ENCODE measurements around the gene ARHGEF17. TPM values are rescaled to one million over a fixed set of nuclear protein-coding genes. Genes with fewer than 3 reads are reported as not detected.
A peak's percentile ranks its signal among the peaks of the same experiment; 100 is the strongest.

The ARHGEF17 gene
- total RNA-seq, 2 experiments from 2014 or later, result 0.18 TPM; not detected in 1

GRCh38 chr11:73327812-73328364, 19.8 kb downstream of the ARHGEF17 start:
- Mint-ChIP-seq H3K27ac (no peak overlapping the region), H3K27me3 (ENCODE audit: low read depth) (peaks cover 3% of the 10 kb centered on the region), H3K9me3 (ENCODE audit: insufficient read depth) (no peaks in the 10 kb centered on the region), H3K36me3 (ENCODE audit: low read depth) (no peaks in the 10 kb centered on the region), H3K4me3 (no peak overlapping the region), H3K4me1 (ENCODE audit: low read depth) (peaks cover 13% of the 10 kb centered on the region)
- ChIA-PET CTCF (interaction anchor here (0.6 to 3.1 kb wide), 7 partner anchors 8 to 298 kb away, joined by 3 to 23 read pairs (median 3); no protein-coding TSS in a partner anchor), POLR2A (no interaction called here)
- DNase-seq (no peak), ATAC-seq (no peak)

GRCh38 chr11:73330569-73331093, 22.6 kb downstream of the ARHGEF17 start:
- ChIA-PET POLR2A (interaction anchor here (0.7 kb wide), 1 partner anchor 99 kb away, joined by 3 read pairs; no protein-coding TSS in a partner anchor), CTCF (interaction anchor here (1.2 to 1.5 kb wide), 2 partner anchors 24 to 35 kb away, joined by 4 to 5 read pairs; no protein-coding TSS in a partner anchor)
- DNase-seq (no peak), ATAC-seq (no peak)
- Mint-ChIP-seq H3K4me1 (ENCODE audit: low read depth) (peaks cover 11% of the 10 kb centered on the region), H3K27ac (no peak overlapping the region), H3K27me3 (ENCODE audit: low read depth) (peaks cover 3% of the 10 kb centered on the region), H3K4me3 (no peak overlapping the region), H3K36me3 (ENCODE audit: low read depth) (no peaks in the 10 kb centered on the region), H3K9me3 (ENCODE audit: insufficient read depth) (no peaks in the 10 kb centered on the region)

- Mint-ChIP-seq H3K27ac (no peak overlapping the region), H3K4me3 (no peak overlapping the region), H3K9me3 (ENCODE audit: insufficient read depth) (no peaks in the 10 kb centered on the region), H3K4me1 (ENCODE audit: low read depth) (peaks cover 16% of the 10 kb centered on the region), H3K36me3 (ENCODE audit: low read depth) (no peaks in the 10 kb centered on the region), H3K27me3 (ENCODE audit: low read depth) (peaks cover 3% of the 10 kb centered on the region)
- CTCF ChIA-PET, result interaction anchor here (1.2 to 1.5 kb wide), 2 partner anchors 25 to 36 kb away, joined by 4 to 5 read pairs; no protein-coding TSS in a partner anchor
- DNase-seq, result no peak
- ATAC-seq, result no peak
- POLR2A ChIA-PET, result interaction anchor here (0.6 to 0.7 kb wide), 2 partner anchors 92 to 98 kb away, joined by 3 read pairs; no protein-coding TSS in a partner anchor
These were observed 23.3 kb downstream of the ARHGEF17 start for GRCh38 chr11:73331138-73331916.

GRCh38 chr11:73333173-73333572, 25.1 kb downstream of the ARHGEF17 start:
- no peak for ATAC-seq
- H3K4me1 Mint-ChIP-seq (ENCODE audit: low read depth), result peaks cover 11% of the 10 kb centered on the region
- ChIA-PET CTCF (interaction anchor here (1.8 to 4.6 kb wide), 3 partner anchors 16 to 44 kb away, joined by 6 to 93 read pairs (median 31); partner anchors contain the start of gene ARHGEF17), POLR2A (no interaction called here)
- H3K36me3 Mint-ChIP-seq (ENCODE audit: low read depth), result no peaks in the 10 kb centered on the region
- peaks cover 3% of the 10 kb centered on the region for H3K27me3 Mint-ChIP-seq (ENCODE audit: low read depth)
- no peak overlapping the region for H3K27ac Mint-ChIP-seq
- H3K4me3 Mint-ChIP-seq, result no peak overlapping the region
- no peaks in the 10 kb centered on the region for H3K9me3 Mint-ChIP-seq (ENCODE audit: insufficient read depth)
- no peak for DNase-seq

- CTCF ChIA-PET, result interaction anchor here (1.8 to 4.6 kb wide), 5 partner anchors 16 to 45 kb away, joined by 6 to 93 read pairs (median 28); partner anchors contain the start of gene ARHGEF17
- Mint-ChIP-seq H3K36me3 (ENCODE audit: low read depth) (no peaks in the 10 kb centered on the region), H3K9me3 (ENCODE audit: insufficient read depth) (no peaks in the 10 kb centered on the region), H3K4me3 (no peak overlapping the region), H3K27ac (no peak overlapping the region), H3K4me1 (ENCODE audit: low read depth) (peaks cover 11% of the 10 kb centered on the region), H3K27me3 (ENCODE audit: low read depth) (peaks cover 2% of the 10 kb centered on the region)
- ATAC-seq (no peak), DNase-seq (no peak)
- POLR2A ChIA-PET, result no interaction called here
These were observed 25.7 kb downstream of the ARHGEF17 start for GRCh38 chr11:73333640-73334383.

GRCh38 chr11:73334384-73335203, 26.5 kb downstream of the ARHGEF17 start:
- Mint-ChIP-seq H3K27me3 (ENCODE audit: low read depth) (peaks cover 2% of the 10 kb centered on the region), H3K4me3 (no peak overlapping the region), H3K27ac (no peak overlapping the region), H3K9me3 (ENCODE audit: insufficient read depth) (no peaks in the 10 kb centered on the region), H3K36me3 (ENCODE audit: low read depth) (no peaks in the 10 kb centered on the region), H3K4me1 (ENCODE audit: low read depth) (peaks cover 11% of the 10 kb centered on the region)
- DNase-seq (no peak), ATAC-seq (no peak)
- CTCF ChIA-PET, result interaction anchor here (0.7 to 4.6 kb wide), 21 partner anchors 7 to 150 kb away, joined by 3 to 93 read pairs (median 7); partner anchors contain the start of gene ARHGEF17
- POLR2A ChIA-PET, result no interaction called here

- peaks cover under 1% of the 10 kb centered on the region for H3K27me3 Mint-ChIP-seq (ENCODE audit: low read depth)
These were observed 27.3 kb downstream of the ARHGEF17 start for GRCh38 chr11:73335204-73335923.

GRCh38 chr11:73337846-73338245, 29.8 kb downstream of the ARHGEF17 start:
- H3K27ac Mint-ChIP-seq, result no peak overlapping the region
- ChIA-PET CTCF (interaction anchor here (0.9 to 4.6 kb wide), 8 partner anchors 13 to 324 kb away, joined by 3 to 93 read pairs (median 22); partner anchors contain the start of gene ARHGEF17), POLR2A (interaction anchor here (0.7 kb wide), 1 partner anchor 19 kb away, joined by 4 read pairs; no protein-coding TSS in a partner anchor)
- H3K27me3 Mint-ChIP-seq (ENCODE audit: low read depth), result no peaks in the 10 kb centered on the region
- no peak overlapping the region for H3K4me3 Mint-ChIP-seq
- no peak for ATAC-seq
- H3K36me3 Mint-ChIP-seq (ENCODE audit: low read depth), result no peaks in the 10 kb centered on the region
- peaks cover 11% of the 10 kb centered on the region for H3K4me1 Mint-ChIP-seq (ENCODE audit: low read depth)
- no peaks in the 10 kb centered on the region for H3K9me3 Mint-ChIP-seq (ENCODE audit: insufficient read depth)
- no peak for DNase-seq

More at GRCh38 chr11:73335204-73335923, 27.3 kb downstream of the ARHGEF17 start:
- peak; percentile 82 for DNase-seq
- Mint-ChIP-seq H3K4me1 (ENCODE audit: low read depth) (peaks cover 11% of the 10 kb centered on the region), H3K27ac (no peak overlapping the region), H3K36me3 (ENCODE audit: low read depth) (no peaks in the 10 kb centered on the region), H3K4me3 (no peak overlapping the region), H3K9me3 (ENCODE audit: insufficient read depth) (no peaks in the 10 kb centered on the region)
- ChIA-PET POLR2A (no interaction called here), CTCF (interaction anchor here (0.6 to 4.6 kb wide), 25 partner anchors 8 to 268 kb away, joined by 3 to 93 read pairs (median 5); partner anchors contain the start of gene ARHGEF17)
- peak; percentile 63 for ATAC-seq

- Mint-ChIP-seq H3K9me3 (ENCODE audit: insufficient read depth) (no peaks in the 10 kb centered on the region), H3K36me3 (ENCODE audit: low read depth) (no peaks in the 10 kb centered on the region), H3K4me3 (no peak overlapping the region), H3K4me1 (ENCODE audit: low read depth) (peaks cover 11% of the 10 kb centered on the region), H3K27ac (no peak overlapping the region), H3K27me3 (ENCODE audit: low read depth) (no peaks in the 10 kb centered on the region)
- ChIA-PET POLR2A (interaction anchor here (0.6 kb wide), 1 partner anchor 72 kb away, joined by 5 read pairs; no protein-coding TSS in a partner anchor), CTCF (interaction anchor here (4.0 kb wide), 1 partner anchor 13 kb away, joined by 62 read pairs; no protein-coding TSS in a partner anchor)
- DNase-seq, result no peak
- ATAC-seq, result no peak
These were observed 30.2 kb downstream of the ARHGEF17 start for GRCh38 chr11:73338279-73338678.

- ChIA-PET POLR2A (no interaction called here), CTCF (interaction anchor here (1.9 kb wide), 1 partner anchor 34 kb away, joined by 5 read pairs; no protein-coding TSS in a partner anchor)
- Mint-ChIP-seq H3K27ac (no peak overlapping the region), H3K9me3 (ENCODE audit: insufficient read depth) (no peaks in the 10 kb centered on the region), H3K36me3 (ENCODE audit: low read depth) (no peaks in the 10 kb centered on the region), H3K4me1 (ENCODE audit: low read depth) (peaks cover 10% of the 10 kb centered on the region), H3K4me3 (no peak overlapping the region), H3K27me3 (ENCODE audit: low read depth) (no peaks in the 10 kb centered on the region)
- ATAC-seq (no peak), DNase-seq (no peak)
These were observed 32.1 kb downstream of the ARHGEF17 start for GRCh38 chr11:73340164-73340563.
